Upper lobe of left lung (tissue), 4 donors: ENCODE measurements around the gene PEX5L.

ENCODE experiments used
- CTCF ChIP-seq, 6 experiments: fragments of 450-650 bp in 4 of 6; fragments of 200-600 bp in 2 of 6; sonication (generic) in 2 of 6; IDR thresholded peaks; one replicate each; pipeline ENCODE4 v1.5.1; 2016 to 2019; ENCODE audit warnings: antibody characterized with exemption in 6 of 6
- POLR2AphosphoS5 ChIP-seq, 2 donors: sonication (generic); formaldehyde crosslinking; IDR thresholded peaks; one replicate each; pipeline ENCODE4 v1.5.1; 2017; ENCODE audit warnings: antibody characterized with exemption in 2 of 2

GRCh38 chr3:180059356-180059755, 22.6 kb upstream of the PEX5L start:
- TF ChIP-seq POLR2AphosphoS5 (IDR thresholded peaks at IDR 0.05) (no peak), CTCF (IDR thresholded peaks at IDR 0.05) (no peak)
